ENCODE measurements around the gene PRPF38B.

GRCh38 chr1:108729481-108729880 lies 37.4 kb downstream of the PRPF38B start:
- TF ChIP-seq MAX (IDR thresholded peaks at IDR 0.05), result no peak
- no peak for TF ChIP-seq EP300 (IDR thresholded peaks at IDR 0.05)
- TF ChIP-seq E2F6 (IDR thresholded peaks at IDR 0.05; ENCODE audit: borderline replicate concordance, low read depth), result no peak
- TF ChIP-seq PHF8 (IDR thresholded peaks at IDR 0.05; ENCODE audit: borderline replicate concordance, low read depth), result no peak
- no peak for TF ChIP-seq BCL3 (IDR thresholded peaks at IDR 0.05)
- TF ChIP-seq, protein P1, sequence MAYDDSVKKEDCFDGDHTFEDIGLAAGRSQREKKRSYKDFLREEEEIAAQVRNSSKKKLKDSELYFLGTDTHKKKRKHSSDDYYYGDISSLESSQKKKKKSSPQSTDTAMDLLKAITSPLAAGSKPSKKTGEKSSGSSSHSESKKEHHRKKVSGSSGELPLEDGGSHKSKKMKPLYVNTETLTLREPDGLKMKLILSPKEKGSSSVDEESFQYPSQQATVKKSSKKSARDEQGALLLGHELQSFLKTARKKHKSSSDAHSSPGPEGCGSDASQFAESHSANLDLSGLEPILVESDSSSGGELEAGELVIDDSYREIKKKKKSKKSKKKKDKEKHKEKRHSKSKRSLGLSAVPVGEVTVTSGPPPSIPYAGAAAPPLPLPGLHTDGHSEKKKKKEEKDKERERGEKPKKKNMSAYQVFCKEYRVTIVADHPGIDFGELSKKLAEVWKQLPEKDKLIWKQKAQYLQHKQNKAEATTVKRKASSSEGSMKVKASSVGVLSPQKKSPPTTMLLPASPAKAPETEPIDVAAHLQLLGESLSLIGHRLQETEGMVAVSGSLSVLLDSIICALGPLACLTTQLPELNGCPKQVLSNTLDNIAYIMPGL (CRISPR knock-in tag; IDR thresholded peaks at IDR 0.05; ENCODE audit: borderline replicate concordance), result no peak
- no peak for TF ChIP-seq CTCF (IDR thresholded peaks at IDR 0.05)
- TF ChIP-seq POLR2A (IDR thresholded peaks at IDR 0.05; ENCODE audit: low read length), result no peak
- TF ChIP-seq NR3C1 (IDR thresholded peaks at IDR 0.05), result no peak
- TF ChIP-seq ESRRA (IDR thresholded peaks at IDR 0.05; ENCODE audit: borderline replicate concordance, low read length), result no peak

All from A549 (cell line).